ENCODE measurements around the gene PVALEF. TPM values are rescaled to one million over a fixed set of nuclear protein-coding genes. Genes with fewer than 3 reads are reported as not detected.

The PVALEF gene
- total RNA-seq, 1 experiment from 2014 or later = not detected

- H4K91ac ChIP-seq (ENCODE audit: insufficient read length, low read depth, low read length) = no peak overlapping the region
- H4K5ac ChIP-seq (ENCODE audit: insufficient read length, low read depth, low read length) = no peak overlapping the region
- no peaks in the 10 kb centered on the region for H4K20me1 ChIP-seq (ENCODE audit: control insufficient read depth, insufficient read depth, insufficient read length)
- H3K4me2 ChIP-seq (ENCODE audit: insufficient read depth, insufficient read length, low read length) = no peak overlapping the region
- H2AFZ ChIP-seq (ENCODE audit: low read length) = no peak overlapping the region
- H3K14ac ChIP-seq (ENCODE audit: insufficient read depth, low read length) = no peak overlapping the region
- H3K9ac ChIP-seq (ENCODE audit: extremely low read depth, insufficient read length, low read length) = no peak overlapping the region
- no peaks in the 10 kb centered on the region for H3K4me1 ChIP-seq (ENCODE audit: insufficient read depth, low read length)
- H4K8ac ChIP-seq (replicated peaks; ENCODE audit: insufficient read length, low read depth, low read length) = no peak overlapping the region
- H3K27ac ChIP-seq (ENCODE audit: insufficient read length, low read depth, low read length) = no peak overlapping the region
- WGBS (ENCODE audit: extremely low coverage, insufficient read length, low lambda C conversion rate) = no CpG with 5 or more reads among the region's 12 CpGs
- TF ChIP-seq CTCF (conservative IDR thresholded peaks at IDR 0.05) = no peak
- no peak overlapping the region for H2BK12ac ChIP-seq (ENCODE audit: insufficient read length, low read depth, low read length)
- H2BK120ac ChIP-seq (ENCODE audit: low read depth, low read length, poor library complexity, severe bottlenecking) = no peak overlapping the region
- H3K23me2 ChIP-seq (ENCODE audit: insufficient read length, low read depth, low read length, poor library complexity, severe bottlenecking) = no peaks in the 10 kb centered on the region
- no peak overlapping the region for H3K23ac ChIP-seq (ENCODE audit: insufficient read length, low read depth, low read length)
- H3K18ac ChIP-seq (ENCODE audit: insufficient read length, low read depth, low read length) = no peak overlapping the region
- Mint-ChIP-seq H3K4me3 (no peak overlapping the region), H3K27ac (no peak overlapping the region), H3K27me3 (ENCODE audit: low read depth) (no peaks in the 10 kb centered on the region), H3K36me3 (ENCODE audit: insufficient read depth in 1 of 3, low read depth in 3 of 3) (peaks cover 0 to 6% (median 4%) of the 10 kb centered on the region in 3 experiments; a peak in 4 of 7 replicates), H3K9me3 (no peaks in the 10 kb centered on the region), H3K4me1 (peaks cover 2 to 4% of the 10 kb centered on the region in 2 experiments; a peak in 1 of 4 replicates)
- no peak overlapping the region for H2BK15ac ChIP-seq (ENCODE audit: low read depth, low read length)
- no peaks in the 10 kb centered on the region for H3K79me2 ChIP-seq (ENCODE audit: insufficient read depth, low read length)
- no peak overlapping the region for H3K4ac ChIP-seq (ENCODE audit: low read depth, low read length)
- no peak overlapping the region for H3T11ph ChIP-seq (ENCODE audit: low read length)
- H2BK5ac ChIP-seq (ENCODE audit: insufficient read length, low read length) = no peak overlapping the region
- no peaks in the 10 kb centered on the region for H3K9me3 ChIP-seq (ENCODE audit: control insufficient read depth, low read depth, low read length)
- no peak overlapping the region for H2BK20ac ChIP-seq (ENCODE audit: low read depth, low read length, poor library complexity, severe bottlenecking)
- no peaks in the 10 kb centered on the region for H3K79me1 ChIP-seq (ENCODE audit: insufficient read depth, low read depth, low read length, poor library complexity, severe bottlenecking)
- DNase-seq = no peak
- no peak overlapping the region for H3K56ac ChIP-seq (ENCODE audit: insufficient read length, low read depth, low read length)
- H2AK5ac ChIP-seq (ENCODE audit: insufficient read length, low read length) = no peak overlapping the region
- no peaks in the 10 kb centered on the region for H3K27me3 ChIP-seq (ENCODE audit: insufficient read depth, low read length)
These were observed 23.2 kb downstream of the PVALEF start for GRCh38 chr17:81188491-81188840.

Measured in H9 (cell line).